ENCODE measurements around the gene PLD6.

- no peak for TF ChIP-seq CTCF (conservative IDR thresholded peaks at IDR 0.05; ENCODE audit: low read length)
- TF ChIP-seq EZH2phosphoT487 (IDR thresholded peaks at IDR 0.05; ENCODE audit: borderline replicate concordance): no peak
These were observed 7.9 kb downstream of the PLD6 start for GRCh38 chr17:17198281-17198680.

Measured in Loucy (cell line).